HL-60 (cell line): ENCODE data around the gene EEF1AKMT3.

ENCODE experiments used
- DNase-seq, 2 experiments: peaks; one replicate each; pipeline ENCODE4 v3.0.0-alpha.2; 2010 to 2020; ENCODE audit warnings: low read depth in 1 of 2, low spot score in 1 of 2
- H3K27ac ChIP-seq: fragments of 250-450 bp; sonication (Bioruptor Pico); replicated peaks from 2 replicates; pipeline ENCODE4 v1.5.1; 2020; ENCODE audit warnings: mild to moderate bottlenecking, moderate library complexity
- H3K27me3 ChIP-seq: fragments of 250-450 bp; sonication (Bioruptor Pico); 2 replicates; pipeline ENCODE4 v1.5.1; 2021; ENCODE audit warnings: mild to moderate bottlenecking, moderate library complexity; ENCODE audit not compliant: insufficient read depth, poor library complexity, severe bottlenecking
- H3K4me3 ChIP-seq: replicated peaks from 2 replicates; pipeline ENCODE4 v1.5.1; 2011; ENCODE audit warnings: mild to moderate bottlenecking, control low read depth, low read length; ENCODE audit not compliant: insufficient read depth
- GABPA ChIP-seq: IDR thresholded peaks from 2 replicates; pipeline ENCODE4 v1.6.1; 2012; ENCODE audit warnings: low read depth
- POLR2AphosphoS5 ChIP-seq: IDR thresholded peaks from 2 replicates; pipeline ENCODE4 v1.6.1; 2012; ENCODE audit warnings: low read depth
- REST ChIP-seq: IDR thresholded peaks from 2 replicates; pipeline ENCODE4 v1.6.1; 2012; ENCODE audit warnings: low read depth; ENCODE audit not compliant: insufficient replicate concordance
- SPI1 ChIP-seq: IDR thresholded peaks from 2 replicates; pipeline ENCODE4 v1.6.1; 2012; ENCODE audit warnings: low read depth, mild to moderate bottlenecking, borderline replicate concordance
- TF ChIP-seq, protein P1 (sequence below): IDR thresholded peaks from one replicate; pipeline ENCODE4 v1.5.1; 2011; ENCODE audit warnings: low read length, control low read depth, inconsistent platforms; ENCODE audit not compliant: insufficient read depth

The EEF1AKMT3 gene

DNA sequence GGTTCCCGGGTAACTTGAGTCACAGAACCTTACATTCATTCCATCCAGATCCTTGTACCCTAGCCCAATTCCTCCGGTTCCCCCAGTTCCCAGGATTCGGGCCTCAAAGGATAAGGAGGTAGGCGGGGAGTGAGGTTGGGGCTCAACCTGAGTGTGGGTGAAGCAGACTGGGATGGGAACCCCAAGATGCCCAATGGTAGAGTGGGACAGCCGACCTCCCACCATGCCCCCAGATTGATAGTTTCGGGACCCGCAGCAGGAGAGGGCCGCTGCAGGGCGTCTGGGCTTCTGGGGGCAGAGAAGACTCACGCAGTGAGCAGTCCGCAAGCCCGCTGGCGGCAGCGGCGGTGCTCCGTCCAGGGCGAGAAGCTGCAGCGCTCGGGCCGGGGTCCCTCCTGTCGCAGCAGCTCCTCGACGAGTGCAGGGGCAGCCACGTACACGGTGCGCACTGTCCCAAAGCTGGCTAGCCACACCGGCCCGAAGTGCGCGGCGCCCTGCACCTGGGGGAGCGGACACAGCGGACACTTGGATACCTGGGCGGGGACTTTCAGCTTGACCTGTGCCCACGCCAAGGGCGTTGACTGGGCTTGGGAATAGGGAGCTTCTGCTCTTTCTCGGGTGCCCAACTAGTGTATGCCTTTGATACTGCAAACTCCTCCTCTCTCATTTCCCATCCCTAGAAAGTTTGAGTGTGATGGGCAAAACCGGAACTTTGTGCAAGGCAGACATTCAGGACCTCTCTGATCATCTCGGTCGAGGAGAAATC, 6.5 kb upstream of the EEF1AKMT3 start:
- Histone ChIP-seq H3K27me3 (peaks cover 28% of the 10 kb centered on the region), H3K4me3 (no peak overlapping the region), H3K27ac (no peak overlapping the region)
- TF ChIP-seq SPI1: no peak
- TF ChIP-seq, protein P1, sequence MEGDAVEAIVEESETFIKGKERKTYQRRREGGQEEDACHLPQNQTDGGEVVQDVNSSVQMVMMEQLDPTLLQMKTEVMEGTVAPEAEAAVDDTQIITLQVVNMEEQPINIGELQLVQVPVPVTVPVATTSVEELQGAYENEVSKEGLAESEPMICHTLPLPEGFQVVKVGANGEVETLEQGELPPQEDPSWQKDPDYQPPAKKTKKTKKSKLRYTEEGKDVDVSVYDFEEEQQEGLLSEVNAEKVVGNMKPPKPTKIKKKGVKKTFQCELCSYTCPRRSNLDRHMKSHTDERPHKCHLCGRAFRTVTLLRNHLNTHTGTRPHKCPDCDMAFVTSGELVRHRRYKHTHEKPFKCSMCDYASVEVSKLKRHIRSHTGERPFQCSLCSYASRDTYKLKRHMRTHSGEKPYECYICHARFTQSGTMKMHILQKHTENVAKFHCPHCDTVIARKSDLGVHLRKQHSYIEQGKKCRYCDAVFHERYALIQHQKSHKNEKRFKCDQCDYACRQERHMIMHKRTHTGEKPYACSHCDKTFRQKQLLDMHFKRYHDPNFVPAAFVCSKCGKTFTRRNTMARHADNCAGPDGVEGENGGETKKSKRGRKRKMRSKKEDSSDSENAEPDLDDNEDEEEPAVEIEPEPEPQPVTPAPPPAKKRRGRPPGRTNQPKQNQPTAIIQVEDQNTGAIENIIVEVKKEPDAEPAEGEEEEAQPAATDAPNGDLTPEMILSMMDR: no peak
- no peak for TF ChIP-seq POLR2AphosphoS5
- TF ChIP-seq REST: no peak
- TF ChIP-seq GABPA: no peak
- DNase-seq: no peak

- TF ChIP-seq, protein P1: no peak
- peak; percentile 50 for TF ChIP-seq POLR2AphosphoS5
- peaks cover 28% of the 10 kb centered on the region for H3K27me3 ChIP-seq
- no peak for DNase-seq
Observed at GRCh38 chr12:57766464-57767304, 5.7 kb upstream of the EEF1AKMT3 start, which contains the start of gene CYP27B1. Gene CYP27B1 (minus strand): TSS chr12:57767078. CDS start chr12:57767041, 37 bp downstream.

DNA sequence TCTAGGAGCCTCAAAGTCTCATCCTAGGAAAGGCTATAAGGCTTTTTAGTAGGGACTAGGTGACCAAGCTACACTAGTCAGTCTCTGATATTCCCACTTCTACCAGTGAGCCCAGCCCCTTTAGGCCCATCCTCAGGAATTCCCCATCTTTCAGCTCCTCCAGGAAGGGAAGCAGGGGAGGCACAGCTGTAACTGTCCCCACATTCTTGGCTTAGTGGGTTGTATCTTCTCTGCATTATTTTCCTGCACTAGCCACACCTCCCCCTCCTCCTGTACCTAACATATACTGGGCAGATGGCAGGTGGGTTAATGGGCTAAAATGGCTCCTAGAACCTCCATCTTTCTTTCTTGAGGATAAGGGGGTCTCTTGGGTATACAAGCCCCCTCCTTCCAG, 5.1 kb upstream of the EEF1AKMT3 start:
- H3K4me3 ChIP-seq: no peak overlapping the region

More at GRCh38 chr12:57766464-57767304, 5.7 kb upstream of the EEF1AKMT3 start, which contains the start of gene CYP27B1:
- Histone ChIP-seq H3K27ac (no peak within 1 kb of the TSS), H3K4me3 (no peak within 1 kb of the TSS)

More for the DNA sequence above, 5.1 kb upstream of the EEF1AKMT3 start:
- no peak for DNase-seq
- TF ChIP-seq REST (no peak), SPI1 (no peak), POLR2AphosphoS5 (no peak), GABPA (no peak)
- TF ChIP-seq, protein P1: no peak
- no peak overlapping the region for H3K27ac ChIP-seq
- peaks cover 28% of the 10 kb centered on the region for H3K27me3 ChIP-seq
